ENCODE measurements around the gene ZNF684. TPM values are rescaled to one million over a fixed set of nuclear protein-coding genes. Genes with fewer than 3 reads are reported as not detected.
"Not testable (repeated sequence)": the region's sequence is repeated elsewhere in the genome, so short reads cannot be mapped to it uniquely, and the experiment has no call there.

ZNF684 gene
- total and polyA plus RNA-seq, 2 experiments from 2014 or later = 7.4 to 8.2 TPM

DNA sequence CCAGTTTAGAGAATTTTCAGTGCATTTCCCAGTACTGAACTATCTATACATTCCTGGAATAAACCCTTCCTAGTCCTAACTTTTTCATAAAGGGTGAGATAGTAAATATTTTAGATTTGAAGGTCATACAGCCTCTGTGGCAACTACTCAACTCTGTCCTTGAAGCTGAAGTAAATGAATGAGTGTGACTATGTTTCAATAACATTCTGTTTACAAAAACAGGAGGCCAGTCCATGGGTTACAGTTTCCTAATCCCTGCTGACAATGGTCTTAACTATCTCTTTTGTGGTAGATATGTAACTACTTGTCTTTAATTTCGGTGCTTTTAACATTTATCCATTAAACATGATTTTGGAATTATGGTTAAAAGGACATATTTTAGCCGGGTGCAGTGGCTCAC, 4.3 kb downstream of the ZNF684 start:
- Histone ChIP-seq H3K4me3 (no peak overlapping the region), H3K27me3 (no peaks in the 10 kb centered on the region), H3K27ac (no peak overlapping the region), H3K9me3 (ENCODE audit: low read depth) (no peaks in the 10 kb centered on the region), H3K36me3 (no peaks in the 10 kb centered on the region), H3K4me1 (ENCODE audit: low read depth) (peaks cover 10% of the 10 kb centered on the region)
- TF ChIP-seq, protein P1, sequence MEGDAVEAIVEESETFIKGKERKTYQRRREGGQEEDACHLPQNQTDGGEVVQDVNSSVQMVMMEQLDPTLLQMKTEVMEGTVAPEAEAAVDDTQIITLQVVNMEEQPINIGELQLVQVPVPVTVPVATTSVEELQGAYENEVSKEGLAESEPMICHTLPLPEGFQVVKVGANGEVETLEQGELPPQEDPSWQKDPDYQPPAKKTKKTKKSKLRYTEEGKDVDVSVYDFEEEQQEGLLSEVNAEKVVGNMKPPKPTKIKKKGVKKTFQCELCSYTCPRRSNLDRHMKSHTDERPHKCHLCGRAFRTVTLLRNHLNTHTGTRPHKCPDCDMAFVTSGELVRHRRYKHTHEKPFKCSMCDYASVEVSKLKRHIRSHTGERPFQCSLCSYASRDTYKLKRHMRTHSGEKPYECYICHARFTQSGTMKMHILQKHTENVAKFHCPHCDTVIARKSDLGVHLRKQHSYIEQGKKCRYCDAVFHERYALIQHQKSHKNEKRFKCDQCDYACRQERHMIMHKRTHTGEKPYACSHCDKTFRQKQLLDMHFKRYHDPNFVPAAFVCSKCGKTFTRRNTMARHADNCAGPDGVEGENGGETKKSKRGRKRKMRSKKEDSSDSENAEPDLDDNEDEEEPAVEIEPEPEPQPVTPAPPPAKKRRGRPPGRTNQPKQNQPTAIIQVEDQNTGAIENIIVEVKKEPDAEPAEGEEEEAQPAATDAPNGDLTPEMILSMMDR (IDR thresholded peaks at IDR 0.05; ENCODE audit: low read depth, low read length) = no peak
- no peak for DNase-seq (ENCODE audit: low read depth in 1 of 2, low spot score in 1 of 2)

DNA sequence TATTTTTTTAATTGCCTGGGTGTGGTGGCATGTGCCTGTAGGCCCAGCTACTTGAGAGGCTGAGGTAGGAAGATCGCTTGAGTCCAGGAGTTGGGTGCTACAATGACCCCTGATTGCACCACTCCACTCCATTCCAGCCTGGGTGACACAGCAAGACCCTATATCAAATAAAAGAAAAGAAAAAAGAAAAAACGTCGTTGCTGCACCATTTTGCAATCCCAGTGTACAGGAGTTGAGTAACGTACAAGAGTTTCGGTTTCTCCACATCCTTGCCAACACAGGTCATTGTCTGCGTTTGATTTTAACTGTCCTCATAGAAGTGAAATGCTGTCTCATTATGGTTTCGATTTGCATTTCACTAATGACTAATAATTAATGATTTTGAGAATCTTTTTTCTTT, 7.9 kb downstream of the ZNF684 start:
- Histone ChIP-seq H3K36me3 (peaks cover 3% of the 10 kb centered on the region), H3K4me1 (ENCODE audit: low read depth) (no peaks in the 10 kb centered on the region), H3K27ac (no peak overlapping the region), H3K9me3 (ENCODE audit: low read depth) (no peaks in the 10 kb centered on the region), H3K27me3 (no peaks in the 10 kb centered on the region), H3K4me3 (no peak overlapping the region)
- TF ChIP-seq, protein P1 (IDR thresholded peaks at IDR 0.05; ENCODE audit: low read depth, low read length) = no peak
- DNase-seq (ENCODE audit: low read depth in 1 of 2, low spot score in 1 of 2) = no peak

DNA sequence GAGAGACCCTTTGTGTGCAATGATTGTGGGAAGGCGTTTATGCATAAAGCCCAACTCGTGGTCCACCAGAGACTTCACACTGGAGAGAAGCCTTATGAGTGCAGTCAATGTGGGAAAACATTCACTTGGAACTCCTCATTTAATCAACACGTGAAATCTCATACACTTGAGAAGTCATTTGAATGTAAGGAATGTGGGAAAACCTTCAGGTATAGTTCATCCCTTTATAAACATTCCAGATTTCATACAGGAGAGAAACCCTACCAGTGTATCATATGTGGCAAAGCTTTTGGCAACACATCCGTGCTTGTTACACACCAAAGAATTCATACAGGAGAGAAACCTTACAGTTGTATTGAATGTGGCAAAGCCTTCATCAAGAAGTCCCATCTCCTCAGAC, 15.5 kb downstream of the ZNF684 start:
- Histone ChIP-seq H3K27me3 (no peaks in the 10 kb centered on the region), H3K4me3 (no peak overlapping the region), H3K4me1 (ENCODE audit: low read depth) (no peaks in the 10 kb centered on the region), H3K27ac (no peak overlapping the region), H3K9me3 (ENCODE audit: low read depth) (no peaks in the 10 kb centered on the region), H3K36me3 (peaks cover 3% of the 10 kb centered on the region)
- TF ChIP-seq, protein P1 (IDR thresholded peaks at IDR 0.05; ENCODE audit: low read depth, low read length) = no peak
- DNase-seq (ENCODE audit: low read depth in 1 of 2, low spot score in 1 of 2) = no peak

DNA sequence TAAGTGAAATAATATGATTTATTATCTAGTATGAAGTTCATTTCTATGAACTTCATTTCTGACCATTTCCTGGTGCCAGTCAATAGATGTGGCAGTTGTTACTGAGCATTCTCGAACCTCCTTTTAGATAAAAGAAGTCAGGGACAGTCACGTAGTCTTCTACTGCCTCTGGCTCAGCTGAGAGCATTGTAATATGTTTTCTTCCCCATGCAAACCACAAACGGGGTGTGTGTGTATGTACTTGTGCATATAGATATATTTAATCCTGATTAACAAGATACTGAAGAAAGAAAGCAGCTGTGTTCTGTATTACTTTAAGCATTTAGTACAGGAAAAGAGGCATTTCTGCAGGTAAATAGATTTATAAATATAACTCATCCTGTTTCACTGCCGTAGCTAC, 21.6 kb downstream of the ZNF684 start:
- H3K4me1 ChIP-seq (ENCODE audit: low read depth) = no peaks in the 10 kb centered on the region
- H3K27ac ChIP-seq = no peak overlapping the region
- H3K9me3 ChIP-seq (ENCODE audit: low read depth) = no peaks in the 10 kb centered on the region
- H3K36me3 ChIP-seq = no peaks in the 10 kb centered on the region
- DNase-seq (ENCODE audit: low read depth in 1 of 2, low spot score in 1 of 2) = no peak
- H3K4me3 ChIP-seq = no peak overlapping the region
- H3K27me3 ChIP-seq = peaks cover 3% of the 10 kb centered on the region
- TF ChIP-seq, protein P1 (IDR thresholded peaks at IDR 0.05; ENCODE audit: low read depth, low read length) = no peak

- not testable (repeated sequence) for DNase-seq (ENCODE audit: low read depth in 1 of 2, low spot score in 1 of 2)
These were observed 23.4 kb downstream of the ZNF684 start for GRCh38 chr1:40554807-40555206.

DNA sequence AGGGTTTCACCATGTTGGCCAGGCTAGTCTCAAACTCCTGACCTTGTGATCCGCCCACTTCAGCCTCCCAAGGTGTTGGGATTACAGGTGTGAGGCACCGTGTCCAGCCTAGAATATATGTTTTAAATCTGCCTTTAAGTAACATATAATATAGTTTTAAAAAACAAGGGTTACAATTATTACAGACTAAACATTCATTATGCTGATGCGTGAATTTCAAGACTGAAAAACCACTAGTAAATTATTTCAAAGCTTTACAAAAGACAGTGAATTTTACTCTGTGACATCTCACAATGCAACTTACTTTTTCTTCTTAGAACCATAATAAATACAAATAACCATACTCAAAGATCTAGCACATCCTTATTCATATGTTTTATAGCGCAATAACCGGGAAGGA, 24.7 kb downstream of the ZNF684 start:
- H3K27me3 ChIP-seq = peaks cover 3% of the 10 kb centered on the region
- TF ChIP-seq, protein P1 (IDR thresholded peaks at IDR 0.05; ENCODE audit: low read depth, low read length) = no peak
- H3K4me1 ChIP-seq (ENCODE audit: low read depth) = no peaks in the 10 kb centered on the region
- no peaks in the 10 kb centered on the region for H3K36me3 ChIP-seq
- H3K9me3 ChIP-seq (ENCODE audit: low read depth) = no peaks in the 10 kb centered on the region
- DNase-seq (ENCODE audit: low read depth in 1 of 2, low spot score in 1 of 2) = no peak
- H3K27ac ChIP-seq = no peak overlapping the region
- no peak overlapping the region for H3K4me3 ChIP-seq

More at GRCh38 chr1:40554807-40555206, 23.4 kb downstream of the ZNF684 start:
- H3K27me3 ChIP-seq; H3K9me3 ChIP-seq (ENCODE audit: low read depth); H3K27ac ChIP-seq; H3K36me3 ChIP-seq; H3K4me3 ChIP-seq; H3K4me1 ChIP-seq (ENCODE audit: low read depth): not testable (repeated sequence)

DNA sequence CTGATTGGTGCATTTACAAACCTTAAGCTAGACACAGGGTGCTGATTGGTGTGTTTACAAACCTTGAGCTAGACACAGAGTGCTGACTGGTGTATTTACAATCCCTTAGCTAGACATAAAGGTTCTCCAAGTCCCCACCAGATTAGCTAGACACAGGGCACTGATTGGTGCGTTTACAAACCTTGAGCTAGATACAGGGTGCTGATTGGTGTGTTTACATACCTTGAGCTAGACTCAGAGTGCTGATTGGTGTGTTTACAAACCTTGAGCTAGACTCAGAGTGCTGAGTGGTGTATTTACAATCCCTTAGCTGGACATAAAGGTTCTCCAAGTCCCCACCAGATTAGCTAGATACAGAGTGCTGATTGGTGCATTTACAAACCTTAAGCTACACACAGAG, 26.8 kb downstream of the ZNF684 start:
- H3K27me3 ChIP-seq; H3K4me3 ChIP-seq; H3K9me3 ChIP-seq (ENCODE audit: low read depth); H3K4me1 ChIP-seq (ENCODE audit: low read depth); DNase-seq (ENCODE audit: low read depth in 1 of 2, low spot score in 1 of 2); H3K27ac ChIP-seq; H3K36me3 ChIP-seq: not testable (repeated sequence)

Measured in cardiac muscle cell (in vitro differentiated cells and primary cell).